AG10803 (cell line): ENCODE measurements around the gene TSPAN11.

Experiments used
- DNase-seq: peaks from one replicate; pipeline ENCODE4 v3.0.0; 2010; ENCODE audit warnings: low read depth
- H3K4me3 ChIP-seq: 2 replicates; pipeline ENCODE4 v1.5.1; 2011; ENCODE audit warnings: mild to moderate bottlenecking, low read length, control low read depth
- TF ChIP-seq, protein P1 (sequence below): conservative IDR thresholded peaks from 2 replicates; pipeline ENCODE4 v1.5.1; 2011; ENCODE audit warnings: mild to moderate bottlenecking, low read length, control low read depth, inconsistent platforms

Gene TSPAN11

DNA sequence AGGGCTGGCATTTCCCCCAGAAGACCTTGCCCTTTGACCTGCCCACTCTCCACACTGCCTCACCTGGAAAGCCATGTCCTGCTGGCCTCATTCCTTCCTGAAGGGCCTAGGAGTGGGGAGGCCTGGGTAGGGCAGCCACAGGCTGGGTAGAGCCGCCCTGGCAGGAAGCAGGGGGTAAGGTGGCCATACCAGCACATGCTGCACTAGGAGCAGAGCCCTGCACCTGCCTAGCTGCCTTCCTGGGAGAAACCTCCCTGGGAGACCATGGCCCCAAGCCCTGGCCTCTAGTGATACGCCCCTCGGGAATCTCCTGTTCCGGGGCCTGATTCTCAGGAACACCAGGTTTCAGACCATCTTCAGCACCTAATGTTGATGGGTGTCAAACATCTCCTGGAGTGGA is 65.8 kb downstream of the TSPAN11 start:
- H3K4me3 ChIP-seq: no peak overlapping the region
- TF ChIP-seq, protein P1, sequence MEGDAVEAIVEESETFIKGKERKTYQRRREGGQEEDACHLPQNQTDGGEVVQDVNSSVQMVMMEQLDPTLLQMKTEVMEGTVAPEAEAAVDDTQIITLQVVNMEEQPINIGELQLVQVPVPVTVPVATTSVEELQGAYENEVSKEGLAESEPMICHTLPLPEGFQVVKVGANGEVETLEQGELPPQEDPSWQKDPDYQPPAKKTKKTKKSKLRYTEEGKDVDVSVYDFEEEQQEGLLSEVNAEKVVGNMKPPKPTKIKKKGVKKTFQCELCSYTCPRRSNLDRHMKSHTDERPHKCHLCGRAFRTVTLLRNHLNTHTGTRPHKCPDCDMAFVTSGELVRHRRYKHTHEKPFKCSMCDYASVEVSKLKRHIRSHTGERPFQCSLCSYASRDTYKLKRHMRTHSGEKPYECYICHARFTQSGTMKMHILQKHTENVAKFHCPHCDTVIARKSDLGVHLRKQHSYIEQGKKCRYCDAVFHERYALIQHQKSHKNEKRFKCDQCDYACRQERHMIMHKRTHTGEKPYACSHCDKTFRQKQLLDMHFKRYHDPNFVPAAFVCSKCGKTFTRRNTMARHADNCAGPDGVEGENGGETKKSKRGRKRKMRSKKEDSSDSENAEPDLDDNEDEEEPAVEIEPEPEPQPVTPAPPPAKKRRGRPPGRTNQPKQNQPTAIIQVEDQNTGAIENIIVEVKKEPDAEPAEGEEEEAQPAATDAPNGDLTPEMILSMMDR: no peak
- no peak for DNase-seq

DNA sequence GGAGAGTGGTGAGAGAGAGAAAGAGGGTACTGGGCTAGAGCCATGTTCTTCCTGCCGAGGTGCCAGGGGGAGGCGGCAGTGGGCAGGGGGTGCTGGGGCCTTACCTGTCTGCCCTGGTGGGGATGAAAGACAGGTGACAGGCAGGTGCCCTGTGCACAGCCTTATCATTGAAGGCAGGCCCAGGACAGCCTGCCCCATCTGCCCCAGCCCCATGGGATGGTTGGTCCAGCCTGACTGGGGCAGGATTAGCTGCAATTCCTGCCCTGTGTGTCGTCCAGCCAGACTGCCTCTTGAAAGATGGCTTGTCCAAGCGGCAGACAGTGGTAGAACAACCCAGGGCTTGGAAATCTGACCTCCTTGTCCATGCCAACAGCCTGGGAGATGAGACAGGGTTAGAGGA is 67.2 kb downstream of the TSPAN11 start:
- H3K4me3 ChIP-seq: no peak overlapping the region
- DNase-seq: no peak
- TF ChIP-seq, protein P1: no peak

DNA sequence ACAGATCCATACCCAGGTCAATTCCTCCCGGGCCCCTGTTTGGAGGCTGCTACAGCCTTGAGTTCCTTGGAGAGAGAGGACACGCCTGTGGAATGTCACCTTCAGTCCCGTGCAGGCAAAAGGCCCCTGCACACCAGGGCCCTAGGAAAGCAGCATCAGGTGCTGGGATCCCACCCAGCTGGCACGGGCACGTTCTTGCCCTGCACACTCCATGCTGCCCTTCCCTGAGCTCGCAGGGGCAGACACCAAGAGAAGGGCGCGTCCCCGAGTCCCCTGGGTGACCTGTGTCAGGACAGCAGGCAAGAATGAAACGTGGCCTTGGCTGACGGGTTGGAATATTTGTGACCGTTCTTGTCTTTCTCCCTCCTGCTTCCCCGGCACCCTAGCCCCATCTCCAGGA is 67.7 kb downstream of the TSPAN11 start:
- DNase-seq: no peak
- TF ChIP-seq, protein P1: no peak
- no peak overlapping the region for H3K4me3 ChIP-seq

DNA sequence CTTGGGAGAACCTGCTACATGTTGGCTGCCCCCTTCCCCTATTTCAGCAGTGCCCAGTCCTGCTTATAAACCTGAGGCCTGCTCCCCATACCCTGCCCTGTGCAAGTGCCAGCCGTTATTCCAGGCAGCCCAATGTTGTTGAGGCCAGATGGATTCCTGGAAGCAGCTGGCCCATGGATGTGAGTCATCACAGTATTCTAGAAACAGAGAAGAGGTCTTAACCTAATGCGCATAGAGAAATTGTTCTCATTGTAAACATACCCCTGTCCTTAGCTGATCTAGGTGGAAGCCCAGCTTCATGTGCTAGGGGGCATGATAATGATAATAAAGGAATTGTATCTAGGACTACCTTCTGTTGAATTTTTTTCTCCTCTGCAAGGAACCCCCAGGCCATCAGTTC is 69.7 kb downstream of the TSPAN11 start:
- peak; percentile 58 for DNase-seq
- TF ChIP-seq, protein P1: no peak

DNA sequence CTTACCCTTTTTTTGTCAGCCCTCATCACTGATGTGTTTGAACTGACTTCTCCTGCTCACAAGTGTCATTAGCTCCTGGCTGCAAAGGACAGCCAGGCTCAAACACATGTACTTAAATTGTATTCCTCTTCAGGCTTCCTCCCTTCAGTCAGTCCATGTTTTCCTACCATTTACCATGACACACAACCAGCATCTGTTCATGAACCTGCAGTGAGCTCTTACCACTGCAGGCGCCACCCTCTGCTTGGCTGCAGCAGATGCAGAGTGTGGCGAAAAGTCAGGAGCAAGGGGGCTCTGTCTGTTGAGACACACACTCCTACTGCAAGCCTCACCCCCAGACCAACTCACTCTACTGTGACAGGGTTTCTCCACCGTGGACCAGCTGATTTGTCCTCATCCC is 70.2 kb downstream of the TSPAN11 start:
- no peak overlapping the region for H3K4me3 ChIP-seq
- TF ChIP-seq, protein P1: no peak
- no peak for DNase-seq

More for the DNA sequence above, 69.7 kb downstream of the TSPAN11 start:
- no peak overlapping the region for H3K4me3 ChIP-seq

DNA sequence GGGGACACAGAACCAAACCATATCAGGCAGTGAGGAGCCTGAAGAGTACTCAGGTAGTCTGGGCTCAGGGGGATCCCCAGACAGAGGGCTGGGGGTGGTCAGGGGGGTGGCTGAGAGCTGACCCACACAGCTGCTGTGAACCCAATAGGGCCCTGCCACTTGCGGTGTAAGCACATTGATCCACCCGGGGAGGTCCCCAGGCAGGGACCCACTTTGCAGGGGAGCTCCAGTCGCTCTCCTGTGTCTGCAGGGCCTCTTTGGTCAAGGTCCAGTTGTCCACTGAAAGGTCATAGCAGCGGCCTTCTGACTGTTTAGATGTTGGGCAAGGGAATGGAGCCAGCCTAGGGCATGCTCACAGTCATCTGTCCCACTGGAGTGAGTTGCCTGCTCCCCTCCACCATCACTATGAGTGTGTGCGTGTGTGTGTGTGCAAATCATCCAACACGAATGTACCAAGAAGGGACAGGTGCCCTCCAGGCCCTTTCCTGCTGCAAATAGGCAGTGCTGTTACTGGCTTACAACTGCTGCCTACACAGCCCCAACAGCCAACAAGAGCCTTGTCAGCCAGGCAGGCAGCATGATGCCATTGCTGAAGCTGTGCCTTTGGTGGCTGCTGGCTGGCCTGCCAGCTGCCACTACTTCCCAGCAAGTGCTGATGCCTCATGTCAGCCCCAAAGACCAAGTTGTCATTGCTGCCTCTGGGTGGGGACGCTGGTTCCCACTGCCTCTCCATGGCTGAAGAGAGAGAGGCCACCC is 71.3 kb downstream of the TSPAN11 start:
- TF ChIP-seq, protein P1: no peak
- DNase-seq: no peak
- no peak overlapping the region for H3K4me3 ChIP-seq

DNA sequence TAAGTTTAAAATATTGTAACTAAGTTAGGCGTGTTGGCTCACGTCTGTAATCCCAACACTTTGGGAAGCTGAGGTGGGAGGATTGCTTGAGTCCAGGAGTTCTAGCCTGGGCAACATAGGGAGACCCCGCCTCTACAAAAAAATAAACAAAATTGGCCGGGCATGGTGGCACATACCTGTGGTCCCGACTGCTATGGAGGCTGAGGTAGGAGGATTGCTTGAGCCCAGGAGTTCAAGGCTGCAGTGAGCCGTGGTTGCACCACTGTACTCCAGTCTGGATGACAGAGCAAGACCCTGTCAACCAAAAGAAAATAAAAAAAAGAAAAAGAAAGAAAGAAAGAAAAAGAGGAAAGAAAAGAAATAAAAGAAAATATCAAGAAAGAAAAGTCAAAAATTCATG is 72.5 kb downstream of the TSPAN11 start:
- no peak overlapping the region for H3K4me3 ChIP-seq
- no peak for DNase-seq
- TF ChIP-seq, protein P1: no peak
